ENCODE measurements around the gene EMX2.
"Not testable (repeated sequence)": the region's sequence is repeated elsewhere in the genome, so short reads cannot be mapped to it uniquely, and the experiment has no call there.

EMX2 gene

DNA sequence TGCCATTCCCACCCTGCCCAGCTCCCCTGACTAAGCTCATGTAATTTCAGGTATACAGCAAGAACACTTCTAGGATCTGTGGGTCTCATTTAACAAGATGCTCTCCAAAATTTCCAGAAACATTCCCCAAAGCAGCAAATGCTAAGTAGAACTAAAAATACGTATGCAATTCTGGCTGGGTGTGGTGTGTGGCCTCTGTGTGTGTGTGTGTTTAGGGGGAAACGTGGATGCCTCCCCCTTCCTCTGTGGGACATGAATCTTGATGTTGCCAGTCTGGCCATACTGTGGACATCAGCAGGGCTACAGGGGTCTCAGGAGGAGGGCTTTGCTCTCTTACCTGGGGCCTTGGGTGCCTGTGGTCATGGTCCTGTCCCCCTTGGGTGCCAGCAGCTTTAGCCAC lies 18.4 kb downstream of the EMX2 start:
- no peak for DNase-seq (ENCODE audit: low spot score)

DNA sequence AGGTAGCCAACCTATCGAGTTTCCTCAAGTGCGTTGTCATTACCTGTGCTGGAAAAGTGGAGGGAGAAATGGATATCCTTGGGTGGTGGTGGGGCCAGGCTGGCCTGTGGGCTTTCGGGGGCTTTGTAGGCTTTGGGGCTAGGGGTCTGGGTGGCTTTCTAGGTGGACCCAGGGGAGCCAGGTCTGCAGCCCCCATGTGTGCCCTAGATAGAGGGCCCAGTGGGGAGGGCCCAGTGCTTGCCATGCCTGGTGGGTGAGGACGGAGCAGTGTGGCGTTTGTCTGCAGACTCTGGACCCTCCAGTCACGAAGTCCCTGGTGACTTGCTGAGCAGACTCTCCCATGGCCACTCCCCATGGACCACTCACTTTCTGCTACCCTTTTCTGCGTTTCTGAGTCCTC lies 19.7 kb downstream of the EMX2 start:
- no peak for DNase-seq (ENCODE audit: low spot score)

DNA sequence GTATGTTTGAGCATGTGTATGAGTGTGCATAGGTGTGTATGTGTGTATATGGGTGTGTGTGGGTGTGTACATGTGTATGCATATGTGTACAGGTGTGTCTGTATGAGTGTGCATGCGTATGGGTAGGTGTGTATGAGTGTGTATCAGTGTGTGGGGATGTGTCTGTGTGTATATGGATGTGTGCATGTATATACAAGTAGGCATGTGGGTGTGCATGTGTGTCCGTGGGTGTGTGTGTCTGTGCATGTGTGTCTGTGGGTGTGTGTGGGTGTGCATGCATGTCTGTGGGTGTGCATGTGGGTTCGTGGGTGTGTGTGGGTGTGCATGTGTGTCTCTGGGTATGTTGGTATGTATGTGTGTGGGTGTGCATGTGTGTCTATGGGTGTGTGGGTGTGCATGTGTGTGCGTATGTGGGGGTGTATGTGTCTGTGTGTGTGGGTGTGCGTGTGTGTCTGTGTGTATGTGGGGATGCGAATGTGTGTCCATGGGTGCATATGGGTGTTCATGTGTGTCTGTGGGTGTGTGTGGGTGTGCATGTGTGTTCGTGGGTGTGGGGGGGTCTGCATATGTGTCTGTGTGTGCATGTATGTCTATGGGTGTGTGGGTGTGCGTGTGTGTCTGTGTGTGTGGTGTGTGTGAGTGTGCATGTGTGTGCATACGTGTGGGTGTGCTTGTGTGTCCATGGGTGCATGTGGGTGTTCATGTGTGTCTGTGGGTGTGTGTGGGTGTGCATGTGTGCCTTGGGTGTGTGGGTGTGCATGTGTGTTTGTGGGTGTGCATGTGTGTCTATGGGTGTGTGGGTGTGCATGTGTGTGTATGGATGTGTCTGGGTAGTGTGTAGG lies 20.6 kb downstream of the EMX2 start:
- no peak for DNase-seq (ENCODE audit: low spot score)

DNA sequence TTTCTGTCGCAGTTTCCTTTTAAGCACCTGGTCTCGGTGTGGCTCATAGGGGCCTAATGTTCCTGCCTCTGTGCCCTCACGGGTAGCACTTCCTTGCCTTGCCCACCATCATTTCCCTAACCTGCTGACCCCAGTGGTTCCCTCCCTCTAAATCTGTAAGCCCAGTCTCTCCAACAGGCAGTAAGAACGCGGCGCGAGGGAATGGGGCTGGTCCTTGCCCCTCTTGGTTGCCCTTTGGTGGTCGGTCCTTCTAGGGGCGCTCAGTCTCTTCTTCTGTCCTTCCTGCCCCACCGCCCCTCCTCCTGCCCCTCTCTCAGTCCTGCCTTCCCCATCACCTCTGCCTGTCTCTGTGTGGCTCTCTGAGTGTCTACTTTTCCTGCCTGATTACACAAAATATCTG lies 21.2 kb downstream of the EMX2 start:
- DNase-seq (ENCODE audit: low spot score) = no peak

DNA sequence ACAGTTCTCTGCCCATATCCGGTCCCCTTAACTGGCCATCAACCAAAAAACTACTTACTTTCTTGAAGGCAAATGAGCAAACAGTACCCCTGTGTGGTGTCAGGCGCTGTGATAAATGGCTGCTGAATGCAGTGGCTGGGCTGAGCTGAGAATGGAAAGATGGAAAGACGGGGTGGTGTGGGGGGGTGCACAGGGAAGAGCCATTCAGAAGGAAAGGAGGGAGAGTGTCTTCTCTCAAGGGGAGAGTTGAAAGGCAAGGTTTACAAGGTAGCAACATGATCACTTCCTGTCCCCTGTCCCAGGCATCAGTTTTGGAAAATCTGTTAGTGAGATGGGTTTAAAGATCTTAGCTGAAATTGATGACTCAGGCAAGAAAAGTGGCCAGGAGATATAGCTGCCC lies 22.5 kb downstream of the EMX2 start:
- no peak for DNase-seq (ENCODE audit: low spot score)

DNA sequence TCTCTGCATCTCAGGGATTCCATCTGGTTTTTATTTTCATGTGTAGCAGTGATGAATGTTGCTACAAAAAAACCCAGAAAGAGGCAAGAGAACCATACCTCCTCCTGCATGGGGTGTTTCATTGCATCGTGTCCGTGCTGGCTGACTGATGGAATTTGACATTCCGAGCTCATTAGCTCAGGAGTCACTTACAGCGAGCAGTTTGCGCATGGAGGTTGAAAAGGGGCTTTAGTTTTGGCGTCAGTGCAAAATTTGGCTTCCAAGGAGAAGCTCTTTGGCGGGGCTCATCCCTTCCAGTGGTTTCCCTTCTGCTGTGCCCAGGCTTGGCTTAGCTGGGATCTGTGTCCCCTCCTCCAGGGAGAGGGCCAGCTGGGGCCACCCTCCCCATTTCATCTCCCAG lies 25.8 kb downstream of the EMX2 start:
- no peak for DNase-seq (ENCODE audit: low spot score)

DNA sequence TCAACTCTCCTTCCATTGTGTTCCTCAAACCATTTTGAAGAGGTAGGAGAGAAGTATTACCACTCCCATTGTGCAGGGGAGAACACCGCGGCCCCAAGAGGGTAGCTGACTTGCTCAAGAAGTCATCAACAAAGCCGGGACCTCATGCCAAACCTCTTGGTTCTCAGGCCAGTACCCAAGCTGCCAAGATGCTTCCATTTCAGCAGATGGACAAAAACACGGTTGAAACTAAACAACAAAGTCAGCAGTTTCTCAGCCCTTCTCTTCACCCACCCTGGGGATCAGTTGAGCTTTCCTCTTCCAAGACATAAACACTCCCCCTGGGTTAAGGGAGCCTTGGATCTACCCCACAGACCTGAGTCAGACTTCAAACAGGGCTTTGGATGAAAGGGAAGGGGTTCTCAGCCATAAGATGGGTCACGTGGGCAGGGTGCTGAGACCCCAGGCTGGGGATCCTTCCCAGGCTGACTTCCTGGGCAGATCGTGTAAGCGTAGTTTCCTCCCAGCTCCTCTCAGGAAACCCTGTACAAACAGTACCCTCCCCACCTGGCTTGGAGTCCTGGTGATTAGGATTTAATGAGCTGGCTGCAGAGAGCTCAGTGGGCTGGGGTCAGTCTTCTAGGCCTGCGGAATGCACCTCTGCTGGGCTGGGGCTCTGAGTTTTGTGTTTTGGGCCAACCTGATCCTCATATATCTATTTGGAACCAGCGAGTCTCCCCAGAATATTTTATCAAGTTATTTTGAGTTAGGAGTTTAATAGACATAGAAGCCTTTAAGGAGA lies 27.3 kb downstream of the EMX2 start:
- no peak for DNase-seq (ENCODE audit: low spot score)

DNA sequence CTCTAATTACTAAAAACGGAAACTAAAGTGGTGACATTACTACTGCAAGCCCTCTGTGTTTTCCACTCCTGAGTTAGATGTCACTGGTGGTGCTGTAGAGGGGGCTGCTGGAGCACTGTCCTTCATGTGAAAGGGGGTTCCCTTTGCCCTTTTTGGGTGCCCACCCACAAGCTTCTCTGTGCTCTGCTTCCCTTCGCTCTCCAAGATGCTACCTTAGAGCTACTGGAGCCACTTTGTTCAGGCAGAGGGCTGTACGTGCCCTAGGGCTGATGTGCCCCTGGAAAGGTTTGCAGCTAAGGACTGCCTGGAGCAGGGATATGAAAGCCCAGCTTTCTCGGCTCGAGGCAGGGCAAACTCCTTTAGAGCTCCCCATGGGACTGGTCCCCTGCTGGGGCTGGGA lies 28.3 kb downstream of the EMX2 start:
- DNase-seq (ENCODE audit: low spot score) = no peak

DNA sequence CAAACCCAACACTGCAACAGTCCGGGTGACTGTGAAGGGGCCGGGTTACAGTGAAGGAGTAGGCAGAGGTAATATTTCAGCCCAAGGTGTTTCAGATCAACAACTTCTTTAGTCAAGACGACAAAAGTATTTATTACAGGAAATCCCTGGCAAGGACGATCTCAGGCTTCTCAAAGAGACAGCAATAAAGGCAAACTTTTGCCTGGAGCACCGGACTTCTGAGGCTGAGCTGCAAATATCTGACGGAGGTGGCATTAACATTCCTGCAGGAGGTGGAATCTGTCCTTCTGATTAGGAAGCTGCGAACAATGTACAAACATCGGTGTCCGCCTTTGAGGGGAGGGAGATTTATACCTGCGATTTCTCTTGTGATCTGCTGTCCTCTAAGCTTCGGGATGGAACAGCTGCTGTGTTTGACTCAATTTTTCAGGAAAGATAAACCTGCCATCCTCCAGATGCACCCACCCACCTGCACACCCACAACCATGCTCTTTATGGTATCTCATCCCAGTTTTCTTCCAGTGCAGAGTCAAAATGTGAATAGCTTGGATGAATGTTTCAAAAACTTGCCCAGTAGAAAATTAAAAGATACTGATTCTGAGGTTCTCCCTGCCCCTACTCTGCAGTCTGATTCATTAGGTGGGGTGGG lies 32.1 kb downstream of the EMX2 start:
- DNase-seq (ENCODE audit: low spot score) = no peak

DNA sequence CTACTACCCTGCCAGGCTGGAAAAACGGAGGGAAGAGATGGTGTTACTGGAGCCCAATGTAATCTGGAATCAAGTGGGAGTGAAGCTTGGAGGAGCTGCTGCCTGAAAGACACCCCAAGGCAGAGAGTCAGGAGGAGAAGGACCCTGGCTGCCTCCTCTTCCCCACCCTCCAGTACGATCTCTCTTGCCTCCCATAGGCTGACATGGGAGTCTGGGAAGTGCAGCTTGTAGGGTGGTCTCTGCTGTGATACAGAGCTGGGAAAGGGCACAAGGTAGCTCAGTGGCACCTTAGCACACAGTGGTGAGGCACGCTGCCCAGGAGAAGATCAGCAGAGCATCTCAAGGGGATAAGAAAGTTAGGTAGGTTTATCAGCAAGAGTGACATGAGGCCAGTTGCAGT lies 35.9 kb downstream of the EMX2 start:
- DNase-seq (ENCODE audit: low spot score) = no peak

DNA sequence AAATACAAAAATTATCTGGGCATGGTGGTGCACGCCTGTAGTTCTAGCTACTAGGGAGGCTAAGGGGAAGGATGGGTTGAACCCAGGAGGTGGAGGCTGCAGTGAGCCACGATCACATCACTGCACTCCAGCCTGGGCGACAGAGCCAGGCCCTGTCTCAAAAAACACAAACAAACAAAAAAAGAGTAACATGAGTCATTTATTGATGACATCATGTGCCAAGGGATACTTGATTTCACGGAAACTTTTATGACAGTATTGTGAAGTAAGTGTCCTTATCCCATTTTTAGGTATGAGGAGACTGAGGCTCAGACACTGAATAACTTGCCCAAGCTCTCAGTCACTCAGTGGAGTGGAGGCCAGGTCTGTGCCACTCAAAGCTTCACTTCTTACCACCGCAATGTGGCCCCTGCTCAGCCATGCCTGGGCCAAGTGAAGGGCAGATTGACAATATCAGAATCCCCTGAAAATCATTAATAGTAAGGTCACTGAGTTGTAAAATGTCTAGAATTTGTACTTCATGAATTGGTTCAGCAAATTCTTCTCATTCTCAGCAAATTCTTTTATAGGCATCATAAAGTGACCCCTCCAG lies 36.5 kb downstream of the EMX2 start:
- DNase-seq (ENCODE audit: low spot score) = no peak

DNA sequence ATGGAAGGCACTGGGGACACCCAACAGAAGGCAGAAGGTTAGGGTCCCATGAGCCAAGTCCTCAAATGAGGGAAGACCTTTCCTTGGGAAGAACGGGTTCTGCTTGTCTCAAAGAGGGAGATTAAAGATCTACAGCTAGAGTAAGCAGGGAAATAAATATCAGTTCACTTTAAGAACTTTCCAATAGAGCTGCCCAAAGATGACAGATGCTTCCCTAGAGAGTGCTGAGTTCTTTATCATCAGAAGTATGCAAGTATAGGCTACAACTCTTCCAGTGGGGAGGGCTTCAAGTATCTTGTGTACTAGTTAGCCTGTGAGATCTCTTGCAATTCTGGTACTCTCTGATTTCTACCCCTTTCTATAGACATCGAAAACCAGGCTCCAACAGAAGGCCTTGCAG lies 39.4 kb downstream of the EMX2 start:
- DNase-seq (ENCODE audit: low spot score) = no peak

DNA sequence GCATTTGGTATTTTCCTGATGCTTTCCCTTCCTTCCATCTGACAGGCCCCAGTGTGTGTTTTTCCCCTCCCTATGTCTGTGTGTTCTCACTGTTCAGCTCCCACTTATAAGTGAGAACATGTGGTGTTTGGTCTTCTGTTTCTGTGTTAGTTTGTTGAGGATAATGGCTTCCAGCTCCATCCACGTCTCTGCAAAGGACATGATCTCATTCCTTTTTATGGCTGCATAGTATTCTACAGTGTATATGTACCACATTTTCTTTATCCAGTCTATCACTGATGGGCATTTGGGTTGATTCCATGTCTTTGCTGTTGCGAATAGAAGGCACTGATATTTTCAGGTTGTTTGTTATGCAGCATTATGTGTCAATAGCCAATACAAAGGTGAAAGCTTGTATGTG lies 42.3 kb downstream of the EMX2 start:
- not testable (repeated sequence) for DNase-seq (ENCODE audit: low spot score)

DNA sequence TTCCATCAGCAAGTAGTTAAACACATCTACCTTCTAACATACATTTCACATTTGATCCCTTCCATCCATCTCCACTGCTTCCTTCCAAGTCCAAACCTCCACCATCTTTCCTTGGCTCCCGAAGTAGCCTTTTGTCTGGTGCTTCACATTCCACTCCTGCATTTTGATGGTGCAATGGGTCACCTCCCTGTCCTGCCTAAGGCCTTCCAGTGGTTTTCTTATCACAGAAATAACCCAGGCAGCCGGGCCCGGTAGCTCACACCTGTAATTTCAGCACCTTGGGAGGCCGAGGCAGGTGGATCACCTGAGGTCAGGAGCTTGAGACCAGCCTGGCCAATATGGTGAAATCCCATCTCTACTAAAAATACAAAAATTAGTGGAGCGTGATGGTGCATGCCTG lies 44.5 kb downstream of the EMX2 start:
- no peak for DNase-seq (ENCODE audit: low spot score)

DNA sequence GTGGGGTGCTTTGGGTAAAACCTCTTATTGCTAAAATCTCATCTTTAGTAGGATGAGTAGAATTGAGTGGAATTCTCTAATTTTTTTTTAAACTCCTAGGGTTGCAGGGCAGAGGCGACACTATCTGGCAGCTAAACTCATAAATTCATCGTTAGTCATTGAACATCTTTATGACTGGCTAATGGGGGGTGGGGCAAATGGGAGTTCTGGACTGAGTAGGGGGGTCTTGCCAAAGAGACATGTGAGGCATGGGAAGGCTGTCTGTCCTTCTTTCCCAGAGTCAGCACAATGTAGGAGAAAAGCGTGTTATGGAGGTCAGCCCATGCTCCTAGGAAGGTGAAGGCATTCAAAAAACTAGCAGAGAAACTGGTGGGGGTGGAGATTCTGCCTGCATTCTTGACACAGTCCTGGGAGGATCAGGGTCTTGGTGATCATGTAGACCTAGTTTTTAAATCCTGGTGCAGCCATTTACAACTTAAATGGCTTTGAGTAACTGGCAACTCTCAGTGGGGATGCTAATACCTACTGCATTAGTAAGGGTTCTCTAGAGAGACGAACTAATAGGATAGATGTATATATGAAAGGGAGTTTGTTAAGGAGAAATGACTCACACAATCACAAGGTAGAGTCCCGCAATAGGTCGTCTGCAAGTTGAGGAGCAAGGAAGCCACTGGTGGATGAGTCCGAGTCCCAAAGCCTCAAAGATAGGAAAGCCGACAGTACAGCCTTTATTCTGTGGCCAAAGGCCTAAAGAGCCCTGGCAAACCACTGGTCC lies 47.7 kb downstream of the EMX2 start:
- DNase-seq (ENCODE audit: low spot score) = no peak

DNA sequence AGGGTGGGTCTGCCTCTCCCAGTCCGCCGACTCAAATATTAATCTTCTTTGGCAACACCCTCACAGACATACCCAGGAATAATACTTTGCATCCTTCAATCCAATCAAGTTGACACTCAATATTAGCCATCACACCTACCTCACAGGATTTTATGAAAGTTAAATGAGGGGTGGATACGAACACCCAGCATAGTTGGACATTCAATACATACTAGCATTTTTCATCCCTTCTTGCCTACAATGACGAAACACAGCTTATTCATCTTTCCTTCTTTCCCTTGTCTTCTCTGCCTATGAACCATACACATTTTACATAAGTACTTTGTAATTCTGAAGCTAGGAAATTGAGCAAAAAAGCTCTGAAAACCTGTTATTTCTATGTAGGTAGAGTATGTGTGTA lies 48.5 kb downstream of the EMX2 start:
- no peak for DNase-seq (ENCODE audit: low spot score)

DNA sequence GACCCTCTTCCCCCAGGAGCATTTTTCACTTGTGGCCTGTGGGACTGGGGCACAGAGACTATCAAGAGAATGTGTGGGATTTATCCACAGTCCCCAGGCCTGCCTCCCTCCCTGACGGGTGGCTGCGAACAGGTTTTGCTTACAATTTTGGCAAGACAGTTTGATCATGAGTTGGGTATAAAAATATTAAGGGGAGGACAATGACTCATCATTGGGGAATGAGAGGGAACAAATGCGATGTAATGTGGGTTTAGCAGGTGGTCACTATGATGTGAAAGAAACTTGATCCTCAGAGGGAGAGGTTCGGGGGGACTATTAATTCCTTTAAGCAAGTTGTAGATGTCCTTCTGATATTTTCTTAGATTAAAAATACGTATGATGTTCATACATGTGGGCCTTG lies 52.2 kb downstream of the EMX2 start:
- DNase-seq (ENCODE audit: low spot score) = no peak

DNA sequence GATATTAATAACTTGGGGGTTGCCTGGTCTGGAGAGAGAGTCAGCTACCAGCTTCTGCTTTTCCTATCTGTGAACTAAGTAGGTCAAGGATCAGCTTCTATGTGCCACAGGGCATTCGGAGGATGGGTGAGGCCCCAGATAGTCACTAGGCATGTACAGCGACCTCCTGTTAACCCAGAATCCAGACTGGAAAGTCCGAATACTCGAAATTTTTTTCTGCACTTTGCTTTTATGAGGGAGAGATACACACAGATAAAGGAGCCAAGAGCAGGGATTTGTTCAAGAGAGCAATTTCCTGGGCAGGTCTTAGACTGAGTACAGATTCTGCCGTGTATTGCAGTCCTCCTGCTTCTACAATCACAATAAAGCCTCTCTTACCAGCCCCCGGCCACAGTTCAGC lies 54.2 kb downstream of the EMX2 start:
- DNase-seq (ENCODE audit: low spot score) = no peak

DNA sequence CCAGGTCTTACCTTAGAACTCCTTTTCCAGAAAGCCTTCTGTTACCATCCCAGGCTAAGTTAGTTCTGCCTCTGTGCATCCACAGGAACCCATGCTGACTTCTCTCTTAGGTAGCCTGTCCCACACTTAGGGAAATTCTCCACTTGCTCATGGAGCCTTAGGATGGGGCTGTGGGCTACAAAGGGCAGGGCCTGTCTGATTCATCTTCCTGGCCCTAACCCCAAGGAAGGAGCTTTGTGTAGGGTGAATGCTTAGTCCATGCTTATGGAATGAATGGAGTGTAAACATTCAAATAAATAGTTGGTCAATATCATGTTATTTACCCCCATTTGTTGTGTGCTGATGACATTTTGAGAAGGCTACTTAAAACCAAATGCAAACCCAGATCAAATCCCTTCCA lies 54.7 kb downstream of the EMX2 start:
- no peak for DNase-seq (ENCODE audit: low spot score)

All from kidney capillary endothelial cell (primary cell).